Fibroblast of peridontal ligament (primary cell): ENCODE data around the gene MCFD2.

Source experiments
- DNase-seq: peaks from one replicate; pipeline ENCODE4 v3.0.0-alpha.2; 2010; ENCODE audit errors: extremely low read depth

The MCFD2 gene

DNA sequence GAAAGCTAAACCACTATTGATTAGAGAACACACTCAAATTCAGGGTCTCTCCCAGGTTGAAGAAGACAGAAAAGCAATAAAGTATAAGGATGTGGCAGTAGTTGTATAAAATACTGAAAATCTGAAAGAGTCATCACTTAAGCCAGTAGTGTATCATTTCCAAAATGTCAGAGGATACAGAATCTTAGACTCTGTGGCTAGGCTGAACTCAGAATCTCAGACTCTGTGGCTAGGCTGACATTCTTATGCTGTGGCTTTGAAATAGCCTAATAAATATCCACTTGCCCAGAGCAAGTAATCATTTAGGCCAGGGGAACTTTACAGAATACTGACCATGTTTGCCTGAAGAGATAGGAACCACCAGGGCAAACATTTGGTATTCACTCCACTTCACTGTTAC lies 13.1 kb downstream of the MCFD2 start:
- DNase-seq, result no peak

DNA sequence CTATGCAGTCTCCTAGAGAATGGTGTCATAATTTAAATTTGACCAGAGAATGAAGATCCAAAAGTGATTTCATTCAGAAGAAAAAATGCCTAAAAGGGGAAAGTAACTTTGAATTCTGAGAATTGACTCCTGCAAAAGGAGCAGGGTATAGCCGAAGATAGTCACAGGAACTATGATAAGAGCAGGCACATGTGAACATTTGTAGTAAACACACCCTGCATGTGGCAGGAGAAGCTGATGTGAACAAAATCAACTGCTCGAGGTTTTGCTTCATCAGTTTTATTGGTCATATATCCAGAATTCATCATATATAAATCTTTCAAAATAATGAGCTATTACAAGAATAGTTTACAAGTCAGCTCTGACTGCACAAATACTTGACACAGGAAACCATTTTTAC lies 14.0 kb downstream of the MCFD2 start:
- no peak for DNase-seq

DNA sequence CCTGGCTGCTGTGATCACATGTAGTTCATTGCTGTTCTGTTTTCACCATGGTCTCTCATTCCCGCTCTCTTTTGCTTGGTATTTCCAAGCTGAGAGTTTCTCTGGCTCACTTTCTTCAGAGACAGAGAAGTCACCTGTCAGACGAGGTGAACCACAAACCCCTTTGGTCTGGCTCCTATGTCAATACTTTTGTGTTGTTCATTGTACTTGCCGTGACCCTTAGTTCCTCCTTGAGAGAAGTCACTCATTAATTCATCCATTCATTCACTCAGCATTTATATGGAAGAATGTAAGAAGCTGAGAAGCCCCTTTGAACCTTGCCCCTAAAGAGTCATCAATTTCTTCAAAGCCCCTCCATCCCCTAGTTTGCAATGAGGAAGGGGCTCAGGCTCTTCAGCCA lies 15.2 kb downstream of the MCFD2 start:
- DNase-seq, result no peak

DNA sequence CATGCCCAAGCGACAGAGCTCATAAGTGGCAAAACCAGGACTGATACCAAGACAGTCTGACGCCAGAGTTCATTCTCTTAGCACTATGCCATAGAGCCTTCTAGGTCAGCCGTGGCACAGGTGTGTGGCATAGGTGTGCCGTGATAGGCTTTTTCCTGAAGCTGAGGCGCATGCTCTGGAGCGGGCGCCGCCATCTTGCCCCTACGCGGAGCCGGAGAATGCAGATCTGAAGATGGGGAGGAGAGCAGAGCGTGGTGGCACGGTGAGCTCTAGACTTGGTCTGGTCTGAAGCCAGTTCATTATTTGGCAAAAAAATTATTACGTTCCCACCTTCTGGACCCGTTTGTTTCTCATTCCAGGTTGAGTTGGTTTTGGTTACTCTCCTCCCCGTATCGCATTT lies 16.6 kb downstream of the MCFD2 start:
- DNase-seq, result no peak

DNA sequence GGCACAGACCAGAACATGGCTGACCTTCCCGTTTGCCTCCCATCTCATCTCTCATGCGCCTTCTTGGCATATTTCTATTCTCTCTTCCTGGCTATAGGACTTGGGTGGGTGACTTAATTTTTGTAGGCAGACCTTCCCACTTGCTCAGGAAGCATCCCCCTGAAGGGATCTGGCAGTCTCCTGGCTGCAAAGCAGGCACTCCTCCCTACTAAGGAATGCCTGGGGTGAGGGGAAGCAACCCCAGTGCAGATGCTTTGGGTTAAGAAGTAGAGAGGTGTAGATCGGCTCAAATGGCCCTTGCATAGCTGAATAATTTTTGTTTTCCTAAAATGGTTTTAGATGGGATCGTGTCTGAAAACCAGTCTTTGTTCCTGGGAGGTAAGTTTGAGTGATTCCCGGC lies 17.6 kb downstream of the MCFD2 start:
- DNase-seq, result no peak

DNA sequence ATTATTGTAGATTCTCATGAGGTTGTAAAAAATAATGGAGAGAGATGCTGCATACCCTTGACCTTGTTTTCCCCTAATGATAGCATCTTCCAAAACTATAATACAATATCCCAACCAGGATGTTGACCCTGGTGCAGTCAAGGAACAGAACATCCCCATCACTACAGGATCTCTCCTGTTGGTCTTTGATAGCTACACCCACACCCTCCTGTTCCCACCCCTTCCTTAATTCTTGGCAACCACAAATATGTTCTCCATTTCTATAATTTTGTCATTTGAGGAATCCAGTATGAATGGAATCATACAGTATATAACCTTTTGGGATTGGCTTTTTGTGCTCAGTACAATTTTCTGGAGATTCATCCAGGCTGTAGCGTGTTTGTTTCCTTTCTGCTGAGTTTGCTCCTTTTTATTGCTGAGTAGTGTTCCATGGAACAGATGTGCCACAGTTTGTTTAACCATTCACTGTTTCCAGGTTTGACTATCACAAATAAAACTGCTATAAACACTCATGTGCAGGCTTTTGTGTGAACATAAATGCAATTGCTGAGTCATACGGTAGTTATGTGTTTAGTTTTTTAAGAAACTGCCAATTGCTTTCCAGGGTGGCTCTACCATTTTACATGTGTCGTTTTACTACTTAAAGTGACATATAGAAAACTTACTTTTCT lies 22.2 kb downstream of the MCFD2 start:
- peak; percentile 45 for DNase-seq

DNA sequence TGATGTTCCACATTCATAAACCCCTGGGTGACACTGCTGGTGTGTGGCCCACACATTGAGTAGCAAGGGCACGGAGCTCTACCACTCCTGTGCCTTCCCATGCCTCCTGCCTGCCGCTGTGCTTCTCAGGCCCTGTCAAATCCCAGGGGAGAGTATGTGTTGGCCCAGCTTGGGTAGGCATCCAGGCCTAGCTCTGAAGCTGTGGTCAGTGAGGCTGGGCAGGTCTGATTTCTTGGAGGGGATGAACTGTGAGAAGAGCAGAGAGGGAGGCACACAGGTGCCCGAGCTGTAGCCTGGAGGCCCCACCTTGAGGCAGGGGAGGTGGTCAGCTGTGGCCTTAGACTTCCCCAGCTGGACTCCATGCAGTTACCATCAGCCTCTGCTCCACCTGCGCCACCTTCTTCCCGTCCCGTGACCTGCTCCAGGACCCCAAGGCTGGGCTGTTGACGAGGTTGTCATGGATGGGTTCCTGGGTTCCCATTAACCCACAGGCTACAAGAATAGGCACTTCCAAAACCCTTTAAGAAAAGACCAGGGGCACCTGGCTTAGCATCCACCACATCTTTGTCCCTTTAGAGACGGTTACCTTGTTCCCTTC lies 23.6 kb downstream of the MCFD2 start:
- DNase-seq, result no peak

DNA sequence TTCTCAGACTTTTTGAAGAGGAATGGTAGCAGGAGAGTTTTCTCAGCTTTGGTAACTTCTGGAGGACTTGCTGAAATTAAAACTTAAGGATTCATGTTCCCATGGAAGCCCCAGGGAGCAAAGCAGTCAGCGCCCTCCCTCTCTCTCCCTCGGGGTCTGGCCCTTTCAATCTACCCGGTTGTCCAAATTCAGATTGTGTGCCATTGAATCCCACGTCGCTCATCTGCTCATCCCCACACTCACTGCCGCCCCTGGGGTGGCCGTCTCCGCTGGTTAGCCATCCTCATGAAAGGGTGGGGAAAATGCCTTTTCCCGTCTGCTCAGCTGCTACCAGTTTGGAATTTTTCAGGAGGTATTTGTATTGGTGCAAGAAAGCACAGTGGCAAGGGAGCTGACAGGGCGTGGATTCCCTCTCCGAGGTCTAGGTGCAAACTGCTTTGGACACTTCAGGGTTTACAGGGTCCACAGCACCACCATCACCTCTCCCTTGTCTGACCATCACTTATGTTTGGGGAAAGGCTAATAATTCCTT lies 27.1 kb downstream of the MCFD2 start:
- DNase-seq, result no peak

DNA sequence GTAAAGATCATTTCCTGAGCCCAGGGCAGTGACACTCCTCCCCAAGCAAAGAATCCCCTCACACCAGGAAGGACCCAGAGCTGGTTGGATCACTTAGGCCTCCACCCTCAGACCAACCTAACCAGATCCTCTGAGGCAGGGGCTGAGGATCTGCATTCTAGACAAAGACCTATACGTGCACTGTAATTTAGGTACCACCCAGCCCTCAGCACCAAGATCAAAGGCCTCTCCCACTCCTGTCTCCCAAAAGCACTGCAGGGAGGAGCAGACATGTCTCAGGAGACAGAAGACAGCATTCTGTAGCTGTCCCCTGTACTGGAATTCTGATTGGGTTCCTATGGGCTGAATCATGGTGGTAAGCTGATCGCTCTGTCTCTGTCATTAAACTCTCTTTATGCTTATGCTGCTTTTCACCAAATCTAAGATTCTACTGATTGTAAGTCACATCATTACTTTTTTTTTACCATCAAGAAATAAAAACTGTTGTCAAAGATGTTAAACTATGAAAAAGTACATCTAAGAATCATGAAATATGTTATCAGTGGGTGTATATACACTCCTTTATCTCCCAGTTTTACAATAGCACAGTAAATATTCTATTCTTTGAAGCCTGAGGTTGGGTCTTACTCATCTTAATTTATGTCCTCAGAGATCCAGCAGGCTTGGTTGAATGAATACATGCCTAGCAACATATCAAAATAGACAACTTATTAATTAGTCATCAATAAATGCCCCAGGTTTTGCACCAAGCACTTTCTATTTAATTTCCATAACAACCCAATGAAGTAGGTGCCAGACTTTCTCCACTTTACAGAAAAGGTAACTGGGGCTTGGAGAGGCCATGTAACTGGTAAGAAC lies 28.3 kb downstream of the MCFD2 start:
- peak; percentile 61 for DNase-seq

DNA sequence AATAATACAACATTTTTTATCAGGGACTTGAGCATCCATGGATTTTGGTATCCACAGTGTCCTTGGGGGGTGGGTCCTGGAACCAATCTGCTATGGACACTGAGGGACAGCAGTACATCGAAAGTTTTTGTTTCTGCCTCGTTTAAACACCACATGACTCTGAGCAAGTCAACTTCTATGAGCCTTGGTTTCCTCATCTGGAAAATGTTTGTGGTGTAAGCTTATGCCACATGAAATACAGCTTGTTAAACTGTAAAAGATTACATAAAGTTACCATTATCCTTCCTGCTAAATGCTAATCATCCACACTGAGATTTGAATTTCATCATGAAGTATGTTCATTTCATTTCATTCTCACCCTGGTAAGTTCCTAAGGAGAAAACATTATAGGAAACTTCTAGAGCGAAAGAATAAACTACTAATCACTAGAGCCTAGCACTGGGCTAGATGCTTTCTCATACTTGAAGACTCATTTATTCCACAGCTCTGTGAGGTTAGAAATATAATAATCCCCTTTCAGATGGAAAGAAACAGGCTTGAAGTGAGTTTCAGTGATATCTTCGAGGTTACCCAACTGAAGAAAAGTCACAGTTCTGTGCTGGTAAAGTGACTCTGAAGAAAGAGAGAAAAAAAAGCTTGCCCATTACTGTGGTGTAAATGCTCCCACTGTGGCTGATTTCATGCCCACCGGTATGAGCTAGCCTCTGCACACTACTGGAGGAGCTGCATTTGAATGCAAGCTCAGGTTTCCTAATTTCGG lies 29.2 kb downstream of the MCFD2 start:
- peak; percentile 57 for DNase-seq

DNA sequence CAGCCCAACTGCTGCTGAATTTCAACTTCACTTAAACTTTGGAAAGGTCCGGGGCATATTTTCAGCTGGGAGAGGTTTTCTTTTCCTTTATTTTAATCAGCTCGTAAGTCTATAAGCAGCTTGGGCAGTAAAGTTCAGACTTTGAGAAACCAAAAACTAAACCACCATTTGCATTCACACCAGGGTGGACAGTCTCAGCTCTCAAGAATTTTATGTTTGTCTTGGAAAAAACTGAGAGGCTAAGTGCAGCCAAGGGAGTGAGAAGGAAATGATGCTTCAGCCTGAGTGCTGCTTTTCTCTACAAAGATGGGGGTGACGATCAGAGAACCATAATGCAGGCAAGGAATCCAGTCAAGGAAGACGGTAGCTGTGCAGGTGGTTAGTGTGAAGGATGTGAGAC lies 30.2 kb downstream of the MCFD2 start:
- peak; percentile 91 for DNase-seq

DNA sequence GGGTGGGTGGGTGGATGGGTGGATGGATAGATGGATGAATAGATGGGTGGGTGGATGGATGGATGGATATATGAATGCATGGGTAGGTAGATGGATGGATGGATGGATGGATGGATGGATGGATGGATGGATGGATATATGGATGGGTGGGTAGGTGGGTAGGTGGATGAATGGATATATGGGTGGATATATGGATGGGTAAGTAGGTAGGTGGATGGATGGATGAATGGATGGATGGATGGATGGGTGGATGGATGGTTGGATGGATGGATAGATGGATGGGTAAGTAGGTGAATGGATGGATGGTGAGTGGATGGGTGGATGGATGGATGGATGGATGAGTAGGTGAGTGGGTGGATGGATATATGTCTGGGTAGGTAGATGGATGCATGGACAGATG lies 36.1 kb downstream of the MCFD2 start:
- DNase-seq, result no peak

DNA sequence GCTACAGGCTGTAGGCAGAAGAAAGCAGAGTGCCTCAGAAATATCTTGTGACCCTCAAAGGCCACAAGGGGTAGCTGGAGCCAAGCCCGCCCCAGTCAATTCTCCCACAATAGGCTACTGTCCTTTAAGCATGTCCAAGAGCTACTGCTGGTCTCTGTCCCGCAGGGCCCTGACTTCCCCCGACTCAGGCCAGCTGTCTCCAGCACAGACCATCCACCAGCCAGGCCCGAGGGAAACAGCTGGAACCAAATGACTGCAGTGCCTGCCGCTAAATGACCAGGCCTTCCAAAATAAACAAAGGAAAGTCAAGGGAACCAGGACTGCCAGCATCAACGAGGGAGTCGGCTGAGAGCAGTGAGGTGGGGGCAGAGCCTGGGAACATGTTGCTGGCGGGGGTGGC lies 36.7 kb downstream of the MCFD2 start:
- DNase-seq, result peak; percentile 47

DNA sequence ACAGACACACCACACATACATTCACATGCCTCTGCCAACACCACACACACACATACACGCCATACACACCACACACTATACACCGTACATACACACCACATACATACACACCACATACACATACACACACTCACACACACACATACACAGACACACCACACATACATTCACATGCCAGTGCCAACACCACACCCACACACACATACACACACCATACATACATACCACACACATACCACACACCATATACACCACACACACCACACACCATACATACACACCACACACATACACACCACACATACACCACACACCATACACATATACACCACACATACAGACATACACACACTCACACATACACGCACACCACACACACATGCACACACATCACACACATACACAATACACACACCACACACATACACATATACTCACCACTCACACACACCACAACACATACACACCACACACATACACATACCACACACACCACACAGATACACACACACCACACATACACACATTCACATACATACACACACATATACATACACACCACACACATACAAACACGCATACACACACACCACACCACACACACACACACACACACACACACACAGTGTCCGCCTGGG lies 37.2 kb downstream of the MCFD2 start:
- DNase-seq, result no peak

DNA sequence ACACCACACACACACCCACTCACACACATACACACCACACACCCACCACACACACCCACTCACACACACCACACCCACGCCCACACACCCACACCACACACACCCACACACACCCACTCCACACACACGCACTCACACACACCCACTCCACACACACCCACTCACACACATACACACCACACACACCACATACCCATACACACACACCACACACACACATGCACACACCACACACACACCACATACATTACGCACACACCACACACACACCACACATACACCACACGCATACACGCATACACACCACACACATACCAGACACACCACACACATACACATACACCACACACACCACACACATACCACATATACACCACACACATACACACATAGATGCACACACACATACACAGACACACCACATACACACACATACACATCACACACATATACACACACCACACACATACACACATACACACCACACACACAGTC lies 37.9 kb downstream of the MCFD2 start:
- no peak for DNase-seq

DNA sequence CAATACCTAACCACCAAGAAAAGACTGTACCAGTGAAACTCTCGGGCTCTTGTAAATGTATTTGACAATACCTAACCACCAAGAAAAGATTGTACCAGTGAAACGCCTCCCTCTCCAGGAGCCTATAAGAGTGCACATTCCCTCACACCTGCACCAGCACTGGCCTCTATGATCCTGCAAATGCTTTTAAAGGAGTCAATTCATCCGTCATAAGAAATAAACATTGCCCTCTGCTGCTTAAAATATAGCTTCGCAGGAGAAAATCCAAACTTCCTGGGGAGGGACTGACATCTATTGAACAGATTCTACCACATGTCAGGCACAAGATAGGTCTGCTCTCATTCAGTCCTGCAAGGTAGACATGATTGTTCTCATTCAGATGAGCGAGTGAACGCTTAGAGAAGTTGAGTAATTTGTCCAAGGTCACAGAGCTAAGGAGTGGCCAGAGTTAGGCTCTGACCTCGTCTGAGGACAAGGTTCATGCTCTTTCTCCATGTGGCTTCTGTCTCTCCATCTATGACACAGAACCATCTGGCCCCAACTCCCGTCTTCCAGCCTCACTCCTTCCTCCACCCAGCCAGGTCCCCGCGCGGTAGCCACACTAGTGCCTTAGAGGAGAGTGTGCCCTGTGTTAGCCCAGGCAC lies 38.7 kb downstream of the MCFD2 start:
- peak; percentile 90 for DNase-seq

DNA sequence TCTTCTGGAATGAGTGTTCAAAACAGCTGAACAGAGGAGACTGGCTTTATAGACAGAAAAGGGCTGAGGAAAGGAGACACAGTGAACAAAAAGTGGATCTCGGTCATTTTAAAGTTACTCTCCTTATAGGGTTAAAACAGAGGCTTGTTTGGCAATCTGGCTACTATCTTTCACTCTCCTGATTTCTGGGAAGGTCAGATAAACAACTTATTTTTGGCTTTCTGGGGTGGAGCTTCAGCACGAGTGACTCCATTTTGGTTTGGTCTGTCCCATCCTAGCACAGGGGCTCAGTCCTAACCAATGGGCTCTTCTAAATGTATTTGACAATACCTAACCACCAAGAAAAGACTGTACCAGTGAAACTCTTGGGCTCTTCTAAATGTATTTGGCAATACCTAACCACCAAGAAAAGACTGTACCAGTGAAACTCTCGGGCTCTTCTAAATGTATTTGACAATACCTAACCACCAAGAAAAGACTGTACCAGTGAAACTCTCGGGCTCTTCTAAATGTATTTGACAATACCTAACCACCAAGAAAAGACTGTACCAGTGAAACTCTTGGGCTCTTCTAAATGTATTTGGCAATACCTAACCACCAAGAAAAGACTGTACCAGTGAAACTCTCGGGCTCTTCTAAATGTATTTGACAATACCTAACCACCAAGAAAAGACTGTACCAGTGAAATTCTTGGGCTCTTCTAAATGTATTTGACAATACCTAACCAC lies 39.5 kb downstream of the MCFD2 start:
- peak; percentile 61 for DNase-seq

DNA sequence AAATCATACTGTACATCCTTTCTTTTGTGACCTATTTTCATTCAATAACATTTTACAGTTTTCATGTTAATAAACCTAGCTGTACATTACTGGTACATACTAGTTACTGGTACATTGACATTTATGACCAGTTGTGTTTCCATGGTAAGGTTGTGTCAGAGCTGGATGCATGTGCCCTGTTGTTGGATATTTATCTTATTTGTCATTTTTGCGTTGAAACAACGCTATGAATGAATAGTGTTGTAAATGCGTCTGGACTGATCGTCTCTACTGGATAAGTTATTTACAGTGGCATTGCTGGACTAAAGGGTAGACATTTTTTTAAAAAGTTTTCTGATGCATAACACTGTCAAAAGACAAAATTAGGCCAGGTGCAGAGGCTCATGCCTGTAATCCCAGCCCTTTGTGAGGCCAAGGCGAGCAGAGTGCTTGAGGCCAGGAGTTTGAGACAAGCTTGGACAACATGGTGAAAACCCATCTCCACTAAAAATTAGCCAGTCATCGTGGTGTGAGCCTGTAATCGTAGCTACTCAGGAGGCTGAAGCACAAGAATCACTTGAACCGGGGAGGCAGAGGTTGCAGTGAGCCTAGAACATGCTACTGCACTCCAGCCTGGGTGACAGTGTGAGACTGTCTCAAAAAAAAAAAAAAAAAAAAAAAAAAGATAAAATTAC lies 40.2 kb downstream of the MCFD2 start:
- no peak for DNase-seq

DNA sequence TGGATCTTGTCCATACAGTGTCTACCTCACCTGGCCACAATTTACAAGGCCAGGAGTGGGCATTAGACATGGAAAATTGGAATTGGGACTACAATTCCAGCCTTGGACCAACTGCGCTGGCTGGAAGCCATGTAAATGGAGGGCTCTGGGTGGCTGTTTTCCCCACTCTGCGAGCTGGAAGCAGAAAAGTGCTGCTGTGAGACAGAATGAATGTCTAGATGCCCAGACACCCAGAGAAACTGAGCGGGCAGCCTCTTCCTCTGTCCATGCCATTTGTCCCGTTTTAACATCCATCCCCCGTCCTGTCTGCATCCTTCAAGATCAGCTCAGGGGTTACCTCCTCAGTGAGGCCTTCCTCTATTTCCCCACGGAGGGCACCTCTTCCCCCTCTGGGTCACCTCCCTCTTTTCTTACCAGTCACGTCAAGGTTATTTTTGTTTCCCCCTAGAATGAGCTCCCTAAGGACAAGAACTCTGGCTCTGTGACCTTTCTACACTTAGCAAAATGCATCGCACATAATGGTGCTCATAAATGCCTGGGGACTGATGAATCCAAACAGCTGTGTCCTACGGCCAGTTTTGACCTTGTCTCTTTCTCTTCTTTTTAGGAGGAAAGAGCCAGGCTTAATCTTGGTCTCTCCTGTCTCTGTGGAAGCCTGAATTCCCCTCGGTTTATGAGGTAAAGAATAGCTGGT lies 41.2 kb downstream of the MCFD2 start:
- DNase-seq, result no peak
